K562 (cell line): ENCODE results near the gene GATA5. TPM values are rescaled to one million over a fixed set of nuclear protein-coding genes. Genes with fewer than 3 reads are reported as not detected.

ENCODE experiments used
- ATAC-seq: fragments of 200-7000 bp; cut with Tn5 transposase; 3 replicates; pipeline ENCODE4 v1.9.1; 2020; ENCODE audit warnings: moderate library complexity
- BruUV-seq: library from RNA; stranded (reverse); fragments of 400-500 nt; replicated peaks from 2 replicates; lab custom pipeline; 2021; lab: Mats Ljungman, UMichigan
- CTCF ChIA-PET: fragments of 300-600 bp; formaldehyde crosslinking; extraction: SDS; loops from one replicate; lab custom pipeline; 2021; ENCODE audit warnings: low intra/inter-chr PET ratio; lab: Yijun Ruan, JAX
- POLR2A ChIA-PET: fragments of 300-600, 350-650 bp; sonication (Branson Sonifier 250); formaldehyde crosslinking; extraction: SDS; loops from one replicate; lab custom pipeline; 2021; ENCODE audit warnings: antibody characterized with exemption, inconsistent platforms; lab: Yijun Ruan, JAX
- DNase-seq, 4 experiments: peaks; one replicate each; pipeline versions ENCODE4 v3.0.0 to v3.0.0-alpha.2; 2011 to 2018; ENCODE audit warnings: low spot score in 3 of 4, mixed read lengths in 3 of 4; ENCODE audit errors: extremely low read depth in 1 of 4
- FAIRE-seq: peaks from 2 replicates; lab custom pipeline; 2011; peaks lifted over from hg19 to GRCh38; lab: Jason Lieb, UNC
- H2AFZ ChIP-seq: 2 replicates; pipeline ENCODE4 v1.6.0; 2011; ENCODE audit warnings: low read depth, low read length, control low read depth, inconsistent platforms
- H3K27ac ChIP-seq: fragments of 200-600 bp; 3 replicates; pipeline ENCODE4 v1.8.0; 2011; ENCODE audit warnings: low read depth, mild to moderate bottlenecking, control low read depth, inconsistent platforms, low read length, moderate library complexity, mixed read lengths; ENCODE audit errors: extremely low read depth
- H3K27me3 ChIP-seq, 2 experiments: fragments of 300-600 bp in 1 of 2; 2 replicates in 1 of 2; 3 replicates in 1 of 2; pipeline versions ENCODE4 v1.6.0 to v1.8.0; 2011; ENCODE audit warnings: inconsistent platforms in 2 of 2, low read length in 2 of 2, mild to moderate bottlenecking in 1 of 2, mixed read lengths in 1 of 2, moderate library complexity in 1 of 2; ENCODE audit not compliant: control insufficient read depth in 2 of 2, insufficient read depth in 2 of 2
- H3K36me3 ChIP-seq: fragments of 300-600 bp; 3 replicates; pipeline ENCODE4 v1.8.0; 2011; ENCODE audit warnings: mild to moderate bottlenecking, low read length, inconsistent platforms; ENCODE audit not compliant: control insufficient read depth, insufficient read depth
- H3K4me1 ChIP-seq, 2 experiments: fragments of 200-600 bp in 1 of 2; replicated peaks in 1 of 2; 2 replicates in 1 of 2; 3 replicates in 1 of 2; pipeline versions ENCODE4 v1.5.1 to v1.8.0; 2011; ENCODE audit warnings: inconsistent platforms in 2 of 2, low read length in 2 of 2, mild to moderate bottlenecking in 1 of 2, mixed read lengths in 1 of 2, moderate library complexity in 1 of 2; ENCODE audit not compliant: control insufficient read depth in 2 of 2, insufficient read depth in 2 of 2
- H3K4me2 ChIP-seq: 2 replicates; pipeline ENCODE4 v1.6.1; 2011; ENCODE audit warnings: low read length, control low read depth, inconsistent platforms, mixed read lengths; ENCODE audit not compliant: insufficient read depth
- H3K4me3 ChIP-seq: fragments of 200-600 bp; sonication (generic), shearing (Covaris generic); 2 replicates; pipeline ENCODE4 v1.5.1; 2016; ENCODE audit warnings: control low read depth, inconsistent platforms
- H3K79me2 ChIP-seq: fragments of 200-600 bp; 3 replicates; pipeline ENCODE4 v1.8.0; 2011; ENCODE audit warnings: low read length, inconsistent platforms; ENCODE audit not compliant: control insufficient read depth, insufficient read depth
- H3K9ac ChIP-seq, 2 experiments: 2 replicates each; pipeline versions ENCODE4 v1.6.0 to v1.6.1; 2011; ENCODE audit warnings: low read depth in 2 of 2, low read length in 2 of 2, control low read depth in 1 of 2, inconsistent platforms in 1 of 2, mild to moderate bottlenecking in 1 of 2, mixed read lengths in 1 of 2; ENCODE audit not compliant: insufficient read depth in 1 of 2
- H3K9me1 ChIP-seq: one replicate; pipeline ENCODE4 v1.6.0; 2011; ENCODE audit warnings: inconsistent platforms, mild to moderate bottlenecking, low read length, moderate library complexity; ENCODE audit not compliant: control insufficient read depth, insufficient read depth
- H3K9me3 ChIP-seq: replicated peaks from 2 replicates; pipeline ENCODE4 v1.5.1; 2011; ENCODE audit warnings: low read depth, low read length, inconsistent platforms; ENCODE audit not compliant: control insufficient read depth, insufficient read depth
- H4K20me1 ChIP-seq: replicated peaks from 2 replicates; pipeline ENCODE4 v1.6.1; 2011; ENCODE audit warnings: low read length, inconsistent platforms, mixed read lengths; ENCODE audit not compliant: control insufficient read depth, insufficient read depth
- BACH1 ChIP-seq: fragments of 200-800 bp; sonication (Bioruptor generic); IDR thresholded peaks from 2 replicates; pipeline ENCODE4 v1.6.1; 2016; ENCODE audit warnings: missing genetic modification characterization, missing compliant biosample characterization
- RAD51 ChIP-seq: fragments of 450-650 bp; IDR thresholded peaks from 2 replicates; pipeline ENCODE4 v1.7.1; 2016; ENCODE audit warnings: low read depth, mild to moderate bottlenecking, borderline replicate concordance
- SMAD1 ChIP-seq: fragments of 150-350 bp; IDR thresholded peaks from 2 replicates; pipeline ENCODE4 v1.6.1; 2014; ENCODE audit warnings: low read length, low read depth; ENCODE audit not compliant: partially characterized antibody
- ZFP30 ChIP-seq: fragments of 250-450 bp; sonication (Bioruptor Pico); IDR thresholded peaks from 2 replicates; pipeline ENCODE4 v1.8.0; 2022; ENCODE audit warnings: moderate library complexity, mild to moderate bottlenecking, inconsistent platforms, borderline replicate concordance
- ZNF146 ChIP-seq: IDR thresholded peaks from one replicate; pipeline ENCODE4 v1.6.1; 2018; ENCODE audit warnings: missing compliant biosample characterization; ENCODE audit not compliant: unreplicated experiment
- ZNF561 ChIP-seq: fragments of 450-650 bp; formaldehyde crosslinking; conservative IDR thresholded peaks from 2 replicates; pipeline ENCODE4 v1.4.0; 2020; ENCODE audit warnings: mild to moderate bottlenecking, moderate library complexity
- ZNF830 ChIP-seq: fragments of 250-450 bp; sonication (Bioruptor Pico); IDR thresholded peaks from 2 replicates; pipeline ENCODE4 v1.5.0; 2021; ENCODE audit warnings: mild to moderate bottlenecking
- WGBS: fragments of 100-300 bp; shearing (Covaris generic); methylation state at CpG from one replicate; pipeline ENCODE4 v1.1.6; 2016; ENCODE audit warnings: low coverage, mixed read lengths; ENCODE audit not compliant: insufficient coverage; ENCODE audit errors: missing lambda C conversion rate; 5-methylcytosine and 5-hydroxymethylcytosine counted together
- in situ Hi-C: fragments of 300-500 bp; cut with MboI; formaldehyde crosslinking; loops from 4 replicates; pipeline ENCODE4 v1.15.0; 2018; ENCODE audit warnings: inconsistent platforms, mixed read lengths
- intact Hi-C: fragments of 100-400 bp; cut with micrococcal nuclease; formaldehyde crosslinking; loops from 2 replicates; pipeline ENCODE4 v1.14.2; 2022
- polyA plus RNA-seq, 8 experiments: library from polyadenylated mRNA; depleted of rRNA in 4 of 8; stranded (reverse) in 5 of 8; unstranded in 3 of 8; fragments of >200 nt; fragmentation: Nextera tagmentation in 2 of 8; fragmentation: Illumina TruSeq in 1 of 8; extraction: Ambion mirVana in 2 of 8; extraction: Trizol in 1 of 8; gene quantifications; 2 replicates each; pipeline versions ENCODE4 v1.2.1 to v1.2.3, GENCODE V29; 2011 to 2014; ENCODE audit warnings: inconsistent platforms in 1 of 8, missing spikeins in 1 of 8
- total RNA-seq, 7 experiments: library from RNA; depleted of rRNA in 6 of 7; stranded (reverse); fragments of >200 nt in 6 of 7; fragmentation: Illumina TruSeq in 2 of 7; extraction: Trizol in 2 of 7; gene quantifications; 2 replicates each; pipeline versions ENCODE4 v1.2.1 to v1.2.3, GENCODE V29; 2011 to 2021; ENCODE audit warnings: low replicate concordance in 1 of 7
- TF ChIP-seq, protein P1 (sequence below): fragments of 450-650 bp; formaldehyde crosslinking; IDR thresholded peaks from 2 replicates; pipeline ENCODE4 v1.4.0; 2020; ENCODE audit warnings: mild to moderate bottlenecking, mixed read lengths
- TF ChIP-seq, protein P2 (sequence below): sonication (generic); formaldehyde crosslinking; IDR thresholded peaks from 2 replicates; pipeline ENCODE4 v1.9.0; 2022; ENCODE audit warnings: mild to moderate bottlenecking, missing genetic modification reagents
- TF ChIP-seq, protein P3 (sequence below): sonication (generic); formaldehyde crosslinking; IDR thresholded peaks from 2 replicates; pipeline ENCODE4 v1.9.0; 2022; ENCODE audit warnings: mild to moderate bottlenecking, missing genetic modification reagents
- TF ChIP-seq, protein P4 (sequence below): fragments of 450-650 bp; IDR thresholded peaks from 2 replicates; pipeline ENCODE4 v1.6.1; 2016; ENCODE audit warnings: missing biosample characterization, missing genetic modification characterization
- TF ChIP-seq, protein P5 (sequence below): sonication (generic); formaldehyde crosslinking; IDR thresholded peaks from 2 replicates; pipeline ENCODE4 v1.5.0; 2020; ENCODE audit warnings: missing genetic modification reagents

The GATA5 gene
- total and polyA plus RNA-seq, 9 of the 15 experiments (the other 6 are each of a cell fraction or from before 2014, with no cell fraction given), result 0.09 to 0.57 (median 0.20) TPM; not detected in 3

DNA sequence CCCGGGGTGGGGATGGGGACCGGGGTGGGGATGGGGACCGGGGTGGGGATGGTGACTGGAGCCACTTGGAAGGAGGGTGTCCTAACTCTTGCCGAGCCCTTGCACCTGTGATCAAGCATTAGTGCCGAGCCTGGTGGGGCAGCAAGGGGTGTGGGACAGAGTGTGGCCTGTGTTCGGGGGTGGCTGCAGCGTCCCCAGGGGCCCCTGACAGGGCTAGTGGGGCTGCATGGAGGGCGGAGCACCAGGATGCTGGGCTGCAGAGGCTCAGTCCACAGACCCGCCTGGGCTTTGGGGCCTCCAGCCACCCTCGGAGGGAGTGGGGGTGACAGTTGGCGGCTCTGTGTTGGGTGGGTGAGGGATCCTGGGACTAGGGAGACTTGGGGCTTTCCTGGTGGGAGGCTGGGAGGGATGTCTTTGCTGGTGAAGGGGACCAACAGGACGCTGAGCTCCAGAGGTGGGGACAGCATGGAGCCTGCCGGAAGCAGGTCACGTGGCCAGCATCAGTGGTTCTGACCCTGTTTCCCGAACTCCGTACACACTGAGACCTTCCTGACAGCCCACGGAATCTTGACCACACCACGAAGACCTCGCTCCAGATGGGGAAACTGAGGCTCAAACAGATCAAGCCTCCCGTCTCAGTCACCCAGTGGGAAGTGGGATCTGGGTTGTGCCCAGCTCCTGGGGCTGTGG lies 53.0 kb downstream of the GATA5 start:
- H3K36me3 ChIP-seq, result no peaks in the 10 kb centered on the region
- H3K9me1 ChIP-seq, result no peaks in the 10 kb centered on the region
- CTCF ChIA-PET, result no interaction called here
- no peak overlapping the region for H3K4me2 ChIP-seq
- H2AFZ ChIP-seq, result no peak overlapping the region
- in situ Hi-C loops (no loop called here), intact Hi-C loops (no loop called here)
- H3K79me2 ChIP-seq, result no peaks in the 10 kb centered on the region
- FAIRE-seq, result no peak
- DNase-seq, result no peak
- no TSS peak for BruUV-seq
- no peak overlapping the region for H3K4me3 ChIP-seq
- no peak for TF ChIP-seq ZFP30
- peak; percentile 51 for TF ChIP-seq RAD51
- TF ChIP-seq ZNF830 (CRISPR knock-in tag), result no peak
- TF ChIP-seq, protein P1, sequence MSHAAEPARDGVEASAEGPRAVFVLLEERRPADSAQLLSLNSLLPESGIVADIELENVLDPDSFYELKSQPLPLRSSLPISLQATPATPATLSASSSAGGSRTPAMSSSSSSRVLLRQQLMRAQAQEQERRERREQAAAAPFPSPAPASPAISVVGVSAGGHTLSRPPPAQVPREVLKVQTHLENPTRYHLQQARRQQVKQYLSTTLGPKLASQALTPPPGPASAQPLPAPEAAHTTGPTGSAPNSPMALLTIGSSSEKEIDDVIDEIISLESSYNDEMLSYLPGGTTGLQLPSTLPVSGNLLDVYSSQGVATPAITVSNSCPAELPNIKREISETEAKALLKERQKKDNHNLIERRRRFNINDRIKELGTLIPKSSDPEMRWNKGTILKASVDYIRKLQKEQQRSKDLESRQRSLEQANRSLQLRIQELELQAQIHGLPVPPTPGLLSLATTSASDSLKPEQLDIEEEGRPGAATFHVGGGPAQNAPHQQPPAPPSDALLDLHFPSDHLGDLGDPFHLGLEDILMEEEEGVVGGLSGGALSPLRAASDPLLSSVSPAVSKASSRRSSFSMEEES (CRISPR knock-in tag), result peak; percentile 28; the same call in 1 of the 2 replicates
- TF ChIP-seq, protein P2, sequence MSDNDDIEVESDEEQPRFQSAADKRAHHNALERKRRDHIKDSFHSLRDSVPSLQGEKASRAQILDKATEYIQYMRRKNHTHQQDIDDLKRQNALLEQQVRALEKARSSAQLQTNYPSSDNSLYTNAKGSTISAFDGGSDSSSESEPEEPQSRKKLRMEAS (CRISPR knock-in tag), result 0 out of 2 replicates have a peak, but pooled peaks have one; percentile 20
- TF ChIP-seq BACH1 (tag), result no peak
- TF ChIP-seq ZNF561 (CRISPR knock-in tag), result no peak
- TF ChIP-seq, protein P3, sequence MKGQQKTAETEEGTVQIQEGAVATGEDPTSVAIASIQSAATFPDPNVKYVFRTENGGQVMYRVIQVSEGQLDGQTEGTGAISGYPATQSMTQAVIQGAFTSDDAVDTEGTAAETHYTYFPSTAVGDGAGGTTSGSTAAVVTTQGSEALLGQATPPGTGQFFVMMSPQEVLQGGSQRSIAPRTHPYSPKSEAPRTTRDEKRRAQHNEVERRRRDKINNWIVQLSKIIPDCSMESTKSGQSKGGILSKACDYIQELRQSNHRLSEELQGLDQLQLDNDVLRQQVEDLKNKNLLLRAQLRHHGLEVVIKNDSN (CRISPR knock-in tag), result peak; percentile 56
- TF ChIP-seq, protein P4, sequence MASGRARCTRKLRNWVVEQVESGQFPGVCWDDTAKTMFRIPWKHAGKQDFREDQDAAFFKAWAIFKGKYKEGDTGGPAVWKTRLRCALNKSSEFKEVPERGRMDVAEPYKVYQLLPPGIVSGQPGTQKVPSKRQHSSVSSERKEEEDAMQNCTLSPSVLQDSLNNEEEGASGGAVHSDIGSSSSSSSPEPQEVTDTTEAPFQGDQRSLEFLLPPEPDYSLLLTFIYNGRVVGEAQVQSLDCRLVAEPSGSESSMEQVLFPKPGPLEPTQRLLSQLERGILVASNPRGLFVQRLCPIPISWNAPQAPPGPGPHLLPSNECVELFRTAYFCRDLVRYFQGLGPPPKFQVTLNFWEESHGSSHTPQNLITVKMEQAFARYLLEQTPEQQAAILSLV (tag), result no peak
- no peak for TF ChIP-seq ZNF146 (CRISPR knock-in tag)
- TF ChIP-seq, protein P5, sequence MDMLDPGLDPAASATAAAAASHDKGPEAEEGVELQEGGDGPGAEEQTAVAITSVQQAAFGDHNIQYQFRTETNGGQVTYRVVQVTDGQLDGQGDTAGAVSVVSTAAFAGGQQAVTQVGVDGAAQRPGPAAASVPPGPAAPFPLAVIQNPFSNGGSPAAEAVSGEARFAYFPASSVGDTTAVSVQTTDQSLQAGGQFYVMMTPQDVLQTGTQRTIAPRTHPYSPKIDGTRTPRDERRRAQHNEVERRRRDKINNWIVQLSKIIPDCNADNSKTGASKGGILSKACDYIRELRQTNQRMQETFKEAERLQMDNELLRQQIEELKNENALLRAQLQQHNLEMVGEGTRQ (CRISPR knock-in tag), result peak; percentile 60
- TF ChIP-seq SMAD1, result no peak
- H3K4me1 ChIP-seq, result peaks cover 8 to 77% of the 10 kb centered on the region in 2 experiments; a peak in 4 of 5 replicates
- WGBS, result 11% methylated on average over 15 of the region's 20 CpGs
- 0 out of 2 replicates have a peak, but pooled peaks cover 6% of the 10 kb centered on the region for H4K20me1 ChIP-seq
- H3K27me3 ChIP-seq, result peaks cover 0 to 43% of the 10 kb centered on the region in 2 experiments; a peak in 3 of 5 replicates
- POLR2A ChIA-PET, result interaction anchor here (0.7 kb wide), 1 partner anchor 15 kb away, joined by 3 read pairs; no protein-coding TSS in a partner anchor
- H3K9me3 ChIP-seq, result no peaks in the 10 kb centered on the region
- H3K9ac ChIP-seq, result no peak overlapping the region
- H3K27ac ChIP-seq, result no peak overlapping the region
- ATAC-seq, result no peak
